ENCODE results near the gene GRIA2. TPM values are rescaled to one million over a fixed set of nuclear protein-coding genes. Genes with fewer than 3 reads are reported as not detected.

GRIA2 gene
- total RNA-seq, 1 donor from 2014 or later = 0.07 TPM

DNA sequence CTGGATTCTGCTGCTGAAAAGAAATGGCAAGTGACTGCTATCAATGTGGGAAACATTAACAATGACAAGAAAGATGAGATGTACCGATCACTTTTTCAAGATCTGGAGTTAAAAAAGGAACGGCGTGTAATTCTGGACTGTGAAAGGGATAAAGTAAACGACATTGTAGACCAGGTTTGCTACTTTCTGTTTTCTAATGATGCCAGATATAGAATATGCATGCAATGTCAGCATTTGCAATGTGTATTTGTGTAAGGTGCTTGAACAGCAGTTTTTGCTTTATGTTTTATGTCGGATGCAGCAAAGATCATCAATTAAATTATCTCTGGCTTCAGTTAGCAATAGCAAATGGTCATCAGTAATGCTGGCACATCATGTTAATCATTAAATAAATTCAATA, 92.2 kb downstream of the GRIA2 start:
- Mint-ChIP-seq H3K4me1 (no peaks in the 10 kb centered on the region), H3K4me3 (no peak overlapping the region), H3K36me3 (no peaks in the 10 kb centered on the region), H3K27me3 (ENCODE audit: insufficient read depth, low read depth) (no peaks in the 10 kb centered on the region), H3K9me3 (no peaks in the 10 kb centered on the region), H3K27ac (no peak overlapping the region)
- DNase-seq (ENCODE audit: low spot score) = no peak
- H3K4me3 ChIP-seq = no peak overlapping the region
- H3K4me1 ChIP-seq = no peaks in the 10 kb centered on the region
- no peaks in the 10 kb centered on the region for H3K9me3 ChIP-seq (ENCODE audit: low read depth)
- H3K27ac ChIP-seq = no peak overlapping the region
- H3F3A ChIP-seq (ENCODE audit: low read depth) = no peaks in the 10 kb centered on the region
- TF ChIP-seq, protein P1, sequence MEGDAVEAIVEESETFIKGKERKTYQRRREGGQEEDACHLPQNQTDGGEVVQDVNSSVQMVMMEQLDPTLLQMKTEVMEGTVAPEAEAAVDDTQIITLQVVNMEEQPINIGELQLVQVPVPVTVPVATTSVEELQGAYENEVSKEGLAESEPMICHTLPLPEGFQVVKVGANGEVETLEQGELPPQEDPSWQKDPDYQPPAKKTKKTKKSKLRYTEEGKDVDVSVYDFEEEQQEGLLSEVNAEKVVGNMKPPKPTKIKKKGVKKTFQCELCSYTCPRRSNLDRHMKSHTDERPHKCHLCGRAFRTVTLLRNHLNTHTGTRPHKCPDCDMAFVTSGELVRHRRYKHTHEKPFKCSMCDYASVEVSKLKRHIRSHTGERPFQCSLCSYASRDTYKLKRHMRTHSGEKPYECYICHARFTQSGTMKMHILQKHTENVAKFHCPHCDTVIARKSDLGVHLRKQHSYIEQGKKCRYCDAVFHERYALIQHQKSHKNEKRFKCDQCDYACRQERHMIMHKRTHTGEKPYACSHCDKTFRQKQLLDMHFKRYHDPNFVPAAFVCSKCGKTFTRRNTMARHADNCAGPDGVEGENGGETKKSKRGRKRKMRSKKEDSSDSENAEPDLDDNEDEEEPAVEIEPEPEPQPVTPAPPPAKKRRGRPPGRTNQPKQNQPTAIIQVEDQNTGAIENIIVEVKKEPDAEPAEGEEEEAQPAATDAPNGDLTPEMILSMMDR (IDR thresholded peaks at IDR 0.05) = no peak
- TF ChIP-seq EZH2 (IDR thresholded peaks at IDR 0.05) (no peak), EZH2phosphoT487 (IDR thresholded peaks at IDR 0.05) (no peak)
- H2AFZ ChIP-seq (replicated peaks) = no peak overlapping the region
- no peaks in the 10 kb centered on the region for H4K20me1 ChIP-seq (ENCODE audit: low read depth)
- H3K79me2 ChIP-seq (ENCODE audit: low read depth) = no peaks in the 10 kb centered on the region
- no peak overlapping the region for H3K9ac ChIP-seq
- H3K36me3 ChIP-seq = no peaks in the 10 kb centered on the region
- no peaks in the 10 kb centered on the region for H3K27me3 ChIP-seq
- H3K4me2 ChIP-seq = no peak overlapping the region

GRCh38 chr4:157314906-157315305, 94.4 kb downstream of the GRIA2 start:
- H3K4me1 Mint-ChIP-seq = no peaks in the 10 kb centered on the region
- H3K27ac Mint-ChIP-seq = no peak overlapping the region
- H3K27me3 Mint-ChIP-seq (ENCODE audit: insufficient read depth, low read depth) = no peaks in the 10 kb centered on the region
- no peak for DNase-seq (ENCODE audit: low spot score)
- no peak for TF ChIP-seq EZH2phosphoT487 (IDR thresholded peaks at IDR 0.05)
- TF ChIP-seq, protein P1 (IDR thresholded peaks at IDR 0.05) = no peak
- H3K4me1 ChIP-seq = no peaks in the 10 kb centered on the region
- H3K36me3 Mint-ChIP-seq = no peaks in the 10 kb centered on the region
- H3K27me3 ChIP-seq = no peaks in the 10 kb centered on the region
- H3K36me3 ChIP-seq = no peaks in the 10 kb centered on the region
- H3K4me3 Mint-ChIP-seq = no peak overlapping the region
- no peaks in the 10 kb centered on the region for H3K9me3 ChIP-seq (ENCODE audit: low read depth)
- H3K27ac ChIP-seq = no peak overlapping the region
- H3F3A ChIP-seq (ENCODE audit: low read depth) = no peaks in the 10 kb centered on the region
- H3K9ac ChIP-seq = no peak overlapping the region
- no peak overlapping the region for H3K4me3 ChIP-seq
- no peak overlapping the region for H3K4me2 ChIP-seq
- no peaks in the 10 kb centered on the region for H3K9me3 Mint-ChIP-seq
- no peaks in the 10 kb centered on the region for H4K20me1 ChIP-seq (ENCODE audit: low read depth)
- H3K79me2 ChIP-seq (ENCODE audit: low read depth) = no peaks in the 10 kb centered on the region
- no peak overlapping the region for H2AFZ ChIP-seq (replicated peaks)

GRCh38 chr4:157315968-157316367, 95.4 kb downstream of the GRIA2 start:
- Histone ChIP-seq H3F3A (ENCODE audit: low read depth) (no peaks in the 10 kb centered on the region), H3K4me1 (no peaks in the 10 kb centered on the region), H4K20me1 (ENCODE audit: low read depth) (no peaks in the 10 kb centered on the region), H3K27me3 (no peaks in the 10 kb centered on the region), H3K9ac (no peak overlapping the region), H3K4me3 (no peak overlapping the region), H3K79me2 (ENCODE audit: low read depth) (no peaks in the 10 kb centered on the region), H3K4me2 (no peak overlapping the region), H3K27ac (no peak overlapping the region), H3K9me3 (ENCODE audit: low read depth) (no peaks in the 10 kb centered on the region), H2AFZ (replicated peaks) (no peak overlapping the region), H3K36me3 (no peaks in the 10 kb centered on the region)
- no peak overlapping the region for H3K4me3 Mint-ChIP-seq
- H3K4me1 Mint-ChIP-seq = no peaks in the 10 kb centered on the region
- no peaks in the 10 kb centered on the region for H3K9me3 Mint-ChIP-seq
- H3K27ac Mint-ChIP-seq = no peak overlapping the region
- TF ChIP-seq EZH2 (IDR thresholded peaks at IDR 0.05) = no peak
- TF ChIP-seq, protein P1 (IDR thresholded peaks at IDR 0.05) = no peak
- no peaks in the 10 kb centered on the region for H3K27me3 Mint-ChIP-seq (ENCODE audit: insufficient read depth, low read depth)
- H3K36me3 Mint-ChIP-seq = no peaks in the 10 kb centered on the region
- no peak for DNase-seq (ENCODE audit: low spot score)

- Histone ChIP-seq H3K27ac (no peak overlapping the region), H4K20me1 (ENCODE audit: low read depth) (no peaks in the 10 kb centered on the region), H3K4me1 (no peaks in the 10 kb centered on the region), H3K4me2 (no peak overlapping the region), H3F3A (ENCODE audit: low read depth) (no peaks in the 10 kb centered on the region), H3K4me3 (no peak overlapping the region), H2AFZ (replicated peaks) (no peak overlapping the region), H3K9me3 (ENCODE audit: low read depth) (no peaks in the 10 kb centered on the region), H3K79me2 (ENCODE audit: low read depth) (no peaks in the 10 kb centered on the region), H3K36me3 (no peaks in the 10 kb centered on the region), H3K27me3 (no peaks in the 10 kb centered on the region), H3K9ac (no peak overlapping the region)
- Mint-ChIP-seq H3K4me1 (peaks cover 4% of the 10 kb centered on the region), H3K4me3 (no peak overlapping the region), H3K27me3 (ENCODE audit: insufficient read depth, low read depth) (no peaks in the 10 kb centered on the region), H3K36me3 (no peaks in the 10 kb centered on the region), H3K27ac (no peak overlapping the region), H3K9me3 (no peaks in the 10 kb centered on the region)
- DNase-seq (ENCODE audit: low spot score) = no peak
- TF ChIP-seq EZH2phosphoT487 (IDR thresholded peaks at IDR 0.05) (no peak), EZH2 (IDR thresholded peaks at IDR 0.05) (no peak)
- TF ChIP-seq, protein P1 (IDR thresholded peaks at IDR 0.05) = no peak
Observed at GRCh38 chr4:157320092-157320491, 99.6 kb downstream of the GRIA2 start.
